T-helper 22 cell (primary cell): ENCODE results near the gene NLGN4X.

Experiments used
- DNase-seq: peaks from one replicate; pipeline ENCODE4 v3.0.0-alpha.2; 2020; ENCODE audit warnings: low read depth

The NLGN4X gene

DNA sequence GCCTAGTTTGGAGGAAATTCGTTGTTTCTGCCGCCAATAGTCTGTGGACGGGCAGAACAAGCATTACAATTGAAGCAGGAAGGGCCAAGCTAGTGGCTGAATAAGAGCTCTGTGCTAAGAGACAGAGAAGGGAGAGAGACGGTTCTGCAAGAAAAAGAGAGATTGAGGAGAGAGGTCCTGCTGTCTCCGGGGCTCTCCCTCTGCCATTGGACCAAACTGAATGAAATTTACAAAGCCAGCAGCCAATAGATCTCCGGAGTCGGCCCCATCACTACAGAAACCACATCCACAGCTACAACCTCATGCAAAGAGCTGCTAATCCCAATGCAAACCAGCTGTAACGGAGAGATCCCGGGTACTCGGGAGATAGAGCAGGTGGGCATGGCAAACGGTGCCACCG, at the start of gene NLGN4X:
TSS of gene NLGN4X (minus strand) at position 148 of the 400 bp plus-strand sequence. CDS start 77,401 bp downstream, outside the sequence.
- no peak for DNase-seq

- no peak for DNase-seq
Measured at GRCh38 chrX:6266041-6266440, 37.4 kb upstream of the NLGN4X start.

DNA sequence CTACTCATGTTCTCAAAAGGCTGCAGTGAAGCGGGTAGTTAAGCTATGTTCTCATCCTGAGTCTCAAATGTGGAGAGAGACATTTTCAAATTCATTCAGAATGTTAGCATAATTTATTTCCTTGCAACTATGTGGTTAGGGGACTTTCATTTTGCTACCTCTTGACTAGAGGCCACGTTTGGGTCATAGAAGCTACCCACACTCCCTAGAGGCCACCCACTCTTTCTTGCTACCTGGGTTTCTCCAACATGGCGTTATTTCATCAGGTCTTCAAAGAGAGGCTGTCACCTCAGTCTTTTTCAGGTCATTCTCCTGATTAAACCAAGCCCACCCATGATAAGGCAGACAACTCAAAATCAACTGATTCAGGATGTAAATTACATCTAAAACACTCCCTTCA, 34.3 kb upstream of the NLGN4X start:
- no peak for DNase-seq

DNA sequence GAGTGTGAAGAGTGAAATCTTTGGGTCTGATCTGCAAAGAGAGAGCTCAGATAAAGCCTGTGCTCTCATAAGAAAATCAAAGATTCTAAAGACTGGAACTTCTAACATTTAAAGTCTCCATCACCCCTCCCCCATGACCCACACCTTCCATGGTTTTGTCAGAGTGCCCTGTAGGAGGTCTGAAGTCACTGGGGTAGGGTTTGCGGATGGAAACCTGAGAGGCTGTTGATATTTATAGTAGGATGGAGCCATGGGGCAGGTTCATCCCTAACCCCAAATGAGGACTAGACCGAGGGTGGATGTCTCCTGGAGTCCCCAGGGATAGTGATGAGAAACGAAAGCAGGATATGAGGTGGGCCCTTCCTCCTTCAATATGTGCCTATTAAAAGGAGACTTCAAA, 28.4 kb upstream of the NLGN4X start:
- DNase-seq = no peak

DNA sequence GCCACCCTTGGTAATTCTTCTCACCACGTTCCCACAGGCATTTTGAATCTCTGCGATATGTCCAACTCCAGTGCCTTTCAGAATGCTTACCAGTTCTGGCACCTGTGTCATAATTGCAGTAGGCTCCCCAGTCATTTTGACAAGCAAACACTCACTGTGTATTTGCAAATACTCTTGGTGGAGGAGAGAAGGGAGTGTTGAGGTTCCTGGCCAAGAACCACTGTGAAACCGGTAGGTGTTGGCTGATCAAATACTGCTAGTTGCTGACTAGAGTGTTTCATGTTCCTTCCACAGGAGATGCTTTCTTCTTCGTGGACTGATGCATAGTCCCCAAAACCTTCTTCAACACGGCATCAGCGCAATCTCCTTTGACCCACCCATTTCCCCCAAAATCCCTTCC, 16.0 kb upstream of the NLGN4X start:
- no peak for DNase-seq

DNA sequence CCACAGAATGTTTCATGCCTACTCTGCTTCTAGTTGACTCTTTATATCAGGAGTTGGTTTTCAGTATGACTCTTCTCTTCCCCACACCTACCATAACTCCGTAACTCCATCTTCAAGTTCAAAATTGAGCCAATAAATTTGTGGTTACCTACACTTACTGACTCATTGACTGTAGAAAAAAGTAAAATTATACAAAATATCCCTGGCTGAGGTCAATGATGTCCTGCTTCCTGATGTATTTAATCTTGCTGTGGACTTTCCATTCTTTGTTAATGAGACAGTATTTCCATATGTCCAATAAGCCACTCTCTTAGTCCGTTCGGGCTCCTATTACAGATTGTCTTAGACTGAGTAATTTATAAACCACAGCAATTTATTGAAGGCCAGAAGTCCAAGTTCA, 9.9 kb upstream of the NLGN4X start:
- DNase-seq = no peak

DNA sequence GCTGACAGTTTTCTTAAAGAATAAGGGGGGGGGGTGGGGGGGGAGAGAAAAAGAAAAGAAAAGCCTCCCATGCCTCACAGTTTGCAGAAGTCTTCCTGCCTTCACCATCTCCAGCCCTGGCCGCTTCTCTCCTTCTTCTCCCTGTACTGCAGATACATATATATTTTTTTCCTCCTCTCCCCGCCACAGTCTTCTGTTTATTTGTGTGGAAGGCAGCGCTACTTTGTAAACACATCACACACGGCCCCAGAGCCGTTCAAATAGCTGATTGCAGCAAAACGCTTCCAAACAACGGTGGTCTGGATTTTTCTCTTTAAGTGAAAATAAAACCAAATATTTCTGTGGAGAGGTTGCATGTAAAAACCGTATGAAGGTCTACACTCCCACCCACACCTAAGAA, 732 bp downstream of the NLGN4X start:
- DNase-seq = no peak

GRCh38 chrX:6227453-6227835, 1.2 kb downstream of the NLGN4X start:
- no peak for DNase-seq

DNA sequence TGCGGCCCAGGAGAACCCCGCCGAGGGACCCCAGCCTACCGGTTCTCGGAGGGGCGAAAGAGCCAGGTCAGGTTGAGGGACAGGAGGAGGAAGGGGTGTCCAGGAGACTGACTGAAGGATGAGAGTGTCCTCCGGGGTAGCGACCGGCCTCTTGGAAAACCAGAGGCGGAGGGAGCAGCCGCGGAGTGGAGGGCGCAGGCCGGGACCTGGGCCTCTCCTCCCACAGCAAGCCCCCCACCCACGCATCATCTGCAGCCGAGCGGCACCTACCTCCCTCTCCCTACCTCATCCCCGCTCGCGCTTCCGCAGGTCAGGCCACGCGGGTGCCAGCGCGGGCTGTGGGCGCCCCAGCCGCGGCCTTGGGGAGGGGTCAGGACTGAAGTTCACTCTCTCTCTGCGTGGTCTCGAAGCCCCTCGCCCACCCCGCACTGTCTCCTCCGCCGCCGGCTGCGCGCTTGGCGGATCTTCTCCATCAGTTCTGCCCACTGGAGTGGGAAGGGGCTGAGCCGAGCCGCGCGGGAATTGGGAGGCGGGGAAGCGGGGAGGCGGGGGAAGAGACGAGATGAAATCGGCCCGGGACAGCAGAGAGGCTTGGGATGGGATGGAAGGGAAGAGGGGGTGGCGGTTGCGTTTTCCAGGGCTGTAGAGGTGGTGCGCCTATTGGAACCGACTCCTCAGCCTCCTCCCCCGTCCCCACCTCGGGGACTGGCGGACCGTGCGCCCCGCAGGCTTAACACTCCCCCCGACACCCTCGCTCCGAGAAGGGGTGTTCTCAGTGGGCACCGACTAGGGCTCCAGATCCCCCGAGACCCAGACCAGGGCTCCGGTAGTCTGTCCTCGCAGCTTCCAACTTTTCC, 1.8 kb downstream of the NLGN4X start:
- DNase-seq = no peak

DNA sequence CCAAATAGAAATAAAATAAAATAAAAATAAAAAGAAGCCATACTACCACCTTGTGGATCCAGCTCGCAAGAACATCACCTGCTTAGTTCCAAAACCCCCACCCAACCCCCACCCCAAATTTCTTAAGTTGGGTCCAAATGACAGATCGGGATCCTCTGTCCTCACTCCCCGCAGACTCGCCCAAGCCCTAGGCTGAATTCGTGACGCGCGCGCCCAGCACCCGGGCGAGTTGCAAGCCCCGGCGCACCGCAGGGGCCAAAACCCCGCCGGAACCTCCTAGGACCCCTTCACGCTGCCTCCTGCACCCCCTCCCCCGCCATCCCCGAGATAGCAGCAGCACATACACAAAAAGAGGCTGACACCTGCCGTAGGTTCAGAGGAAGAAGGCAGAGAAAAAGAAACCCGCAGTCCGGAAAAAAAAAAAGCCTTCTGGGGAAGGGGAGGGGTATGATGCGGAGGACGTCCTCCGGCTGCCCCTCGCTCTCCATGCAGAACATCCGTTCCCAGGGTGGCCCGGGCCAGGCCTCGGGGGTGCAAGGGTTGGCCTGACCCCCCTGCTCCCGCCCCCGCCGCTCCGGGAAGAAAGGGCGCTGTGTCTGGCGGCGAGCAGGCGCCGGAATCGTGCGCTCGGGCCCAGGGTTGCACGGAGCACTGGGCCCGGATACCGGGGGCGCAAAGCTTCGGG, 2.6 kb downstream of the NLGN4X start:
- no peak for DNase-seq

DNA sequence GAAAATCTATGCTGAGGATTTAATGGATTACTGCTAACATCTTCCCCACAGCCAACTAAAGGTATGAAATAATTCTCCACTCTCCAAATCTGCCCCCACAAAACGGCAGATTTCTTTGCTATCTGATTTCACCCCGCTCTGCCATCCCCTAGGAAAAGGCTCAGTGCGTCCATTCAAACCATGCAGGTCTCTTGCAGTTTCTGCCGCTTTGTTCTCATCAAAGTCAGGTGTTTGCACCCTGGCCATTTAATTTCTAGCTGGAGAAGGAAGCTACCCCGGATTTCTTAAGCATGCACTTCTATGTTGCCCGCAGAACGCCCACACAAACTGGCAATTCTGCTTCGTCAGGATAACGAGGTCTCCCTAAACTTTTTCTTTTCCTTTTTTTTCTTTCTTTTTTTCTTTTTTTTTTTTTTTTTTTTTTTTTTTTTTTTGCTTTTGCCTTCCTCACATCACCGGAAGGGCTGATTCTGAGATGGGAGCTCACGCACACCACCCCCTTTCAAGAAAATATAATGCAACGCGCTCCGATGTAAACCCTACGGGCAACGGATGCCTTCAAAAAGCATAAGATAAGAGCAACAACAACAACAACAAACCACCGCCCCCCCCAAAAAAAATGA, 3.3 kb downstream of the NLGN4X start:
- no peak for DNase-seq

- no peak for DNase-seq
Measured at GRCh38 chrX:6223516-6223915, 5.2 kb downstream of the NLGN4X start.

- no peak for DNase-seq
Measured at GRCh38 chrX:6210230-6210629, 18.4 kb downstream of the NLGN4X start.

DNA sequence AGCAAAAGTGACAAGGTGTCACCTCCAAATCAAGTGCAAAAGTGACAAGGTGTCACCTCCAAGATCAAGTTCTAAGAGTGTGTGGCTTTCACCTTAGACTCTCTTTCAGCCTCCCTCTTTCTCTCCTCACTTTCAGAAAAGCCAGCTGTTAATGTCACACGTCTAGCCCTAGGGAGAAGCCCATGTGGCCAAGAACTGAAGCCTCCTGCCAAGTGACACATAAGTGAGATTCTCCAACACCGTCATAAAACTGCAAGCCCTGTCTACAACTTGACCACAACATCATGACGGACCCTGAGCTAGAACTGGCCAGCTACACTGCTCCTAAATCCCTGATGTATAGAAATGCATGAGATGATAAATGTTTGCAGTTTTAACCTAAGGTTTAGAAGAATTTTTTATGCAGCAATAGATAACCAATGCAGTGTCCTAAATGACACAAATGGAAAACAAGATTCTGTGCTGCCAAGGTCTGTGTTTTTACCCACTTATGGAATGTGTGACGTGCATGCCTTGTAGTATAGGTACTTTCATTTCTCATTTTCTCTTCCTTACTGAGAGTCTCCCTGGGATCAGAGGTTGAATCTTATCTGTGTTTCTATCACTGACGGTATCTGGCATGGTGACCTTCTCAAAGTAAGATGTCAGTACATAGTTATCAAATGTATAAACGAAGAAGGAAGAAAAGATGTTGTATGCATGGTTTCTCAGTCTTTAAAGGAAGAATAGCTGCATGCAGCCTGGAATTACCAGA, 25.0 kb downstream of the NLGN4X start:
- DNase-seq = no peak

- DNase-seq = no peak
Measured at GRCh38 chrX:6199486-6199885, 29.2 kb downstream of the NLGN4X start.

GRCh38 chrX:6187256-6187655, 41.4 kb downstream of the NLGN4X start:
- DNase-seq = no peak

DNA sequence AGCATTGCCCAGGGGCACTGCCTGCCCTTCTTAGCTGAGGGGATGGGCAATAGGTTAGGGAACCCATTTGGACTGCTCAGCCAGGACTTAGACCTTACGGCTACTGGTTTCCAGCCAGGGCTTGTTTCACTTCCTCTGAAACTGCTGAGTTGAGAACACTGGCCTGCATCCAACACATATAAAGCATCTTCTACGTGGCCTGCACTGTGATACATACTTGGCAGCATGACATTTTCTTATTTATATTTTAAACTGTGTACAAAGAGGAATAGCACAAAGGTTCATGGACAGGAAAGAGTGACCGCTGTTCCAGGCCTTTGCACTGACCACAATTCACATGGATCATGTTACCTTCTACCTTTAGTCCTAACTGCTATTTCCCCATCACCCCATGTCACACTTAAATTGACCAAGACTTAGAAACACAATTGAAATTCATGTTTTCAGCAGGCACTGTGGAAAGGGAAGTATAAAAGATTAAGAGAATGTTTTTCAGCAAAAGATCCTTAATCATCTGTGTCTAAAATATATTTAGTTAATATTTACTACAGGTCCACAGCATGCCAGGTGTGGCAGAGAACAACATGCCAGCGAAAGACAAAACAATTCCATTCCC, 43.7 kb downstream of the NLGN4X start:
- no peak for DNase-seq

- no peak for DNase-seq
Measured at GRCh38 chrX:6175914-6176313, 52.8 kb downstream of the NLGN4X start.

DNA sequence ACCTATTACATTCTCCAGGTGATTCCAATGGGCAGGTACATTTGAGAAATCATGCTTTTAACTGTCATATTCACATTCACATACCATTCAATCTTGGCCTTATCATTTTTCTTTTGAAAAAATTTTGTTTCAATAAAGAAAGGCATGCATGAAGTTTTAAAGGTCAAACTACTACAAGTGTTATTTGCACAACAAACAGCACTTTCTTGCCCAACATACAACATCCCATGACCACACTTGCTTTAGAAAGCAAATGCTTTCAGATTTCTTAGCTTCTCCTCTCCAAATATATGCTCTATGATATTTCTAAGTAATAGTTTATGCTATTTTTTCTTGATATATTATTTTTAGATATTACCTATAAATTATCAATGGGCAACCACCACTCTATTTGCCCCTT, 58.2 kb downstream of the NLGN4X start:
- no peak for DNase-seq

DNA sequence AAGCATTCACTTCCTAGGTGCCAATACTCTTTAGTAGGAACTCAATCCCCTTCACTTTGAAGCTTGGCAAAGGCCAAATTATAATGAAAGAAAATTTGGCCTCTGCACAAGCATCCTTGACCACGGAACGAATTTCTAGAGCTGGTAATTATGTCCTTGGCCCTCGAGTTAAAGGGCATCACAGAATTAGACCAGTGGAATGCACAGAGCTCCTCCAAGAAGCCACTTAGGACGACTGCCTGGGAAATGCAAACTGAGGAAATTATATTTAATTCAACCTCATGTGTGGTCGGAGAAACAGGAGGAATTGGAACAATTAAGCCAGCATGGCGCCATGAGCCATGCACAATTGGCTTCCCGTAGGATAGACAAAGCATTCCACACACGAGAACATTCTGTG, 59.3 kb downstream of the NLGN4X start:
- no peak for DNase-seq

GRCh38 chrX:6163721-6164120, 64.9 kb downstream of the NLGN4X start:
- DNase-seq = no peak

GRCh38 chrX:6159468-6159867, 69.2 kb downstream of the NLGN4X start:
- DNase-seq = no peak
